Activated CD4-positive, alpha-beta T cell treated with anti-CD3 and anti-CD28 coated beads, Interleukin-2, amount 50 U/mL, for 48 hours (primary cell): Measurements from ENCODE around the gene MARK3.
"Not testable (repeated sequence)": the region's sequence is repeated elsewhere in the genome, so short reads cannot be mapped to it uniquely, and the experiment has no call there.

Experiments
- DNase-seq, 2 experiments: peaks; one replicate each; pipeline ENCODE4 v3.0.0-alpha.2; 2020

The MARK3 gene

DNA sequence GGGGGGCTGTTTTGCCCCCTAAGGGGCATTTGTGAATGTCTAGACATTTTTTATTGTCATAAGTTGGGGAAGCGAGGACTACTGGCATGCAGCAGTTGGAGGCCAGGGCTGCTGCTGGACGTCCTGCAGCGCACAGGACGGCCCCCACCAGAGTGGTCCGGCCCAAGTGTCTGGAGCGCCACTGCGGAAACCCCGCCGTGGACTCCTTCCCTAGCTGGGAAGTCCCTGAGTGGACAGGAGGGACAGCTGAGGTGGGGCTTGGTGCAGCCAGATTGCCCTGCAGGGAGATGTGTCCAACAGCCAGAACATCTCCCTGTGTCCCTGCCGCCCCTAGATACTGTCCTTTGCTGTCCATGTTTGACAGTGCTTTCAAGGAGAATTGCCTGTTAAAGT lies 132.0 kb downstream of the MARK3 start:
- DNase-seq, result no peak

GRCh38 chr14:103517721-103518421 lies 132.7 kb downstream of the MARK3 start:
- DNase-seq, result no peak

DNA sequence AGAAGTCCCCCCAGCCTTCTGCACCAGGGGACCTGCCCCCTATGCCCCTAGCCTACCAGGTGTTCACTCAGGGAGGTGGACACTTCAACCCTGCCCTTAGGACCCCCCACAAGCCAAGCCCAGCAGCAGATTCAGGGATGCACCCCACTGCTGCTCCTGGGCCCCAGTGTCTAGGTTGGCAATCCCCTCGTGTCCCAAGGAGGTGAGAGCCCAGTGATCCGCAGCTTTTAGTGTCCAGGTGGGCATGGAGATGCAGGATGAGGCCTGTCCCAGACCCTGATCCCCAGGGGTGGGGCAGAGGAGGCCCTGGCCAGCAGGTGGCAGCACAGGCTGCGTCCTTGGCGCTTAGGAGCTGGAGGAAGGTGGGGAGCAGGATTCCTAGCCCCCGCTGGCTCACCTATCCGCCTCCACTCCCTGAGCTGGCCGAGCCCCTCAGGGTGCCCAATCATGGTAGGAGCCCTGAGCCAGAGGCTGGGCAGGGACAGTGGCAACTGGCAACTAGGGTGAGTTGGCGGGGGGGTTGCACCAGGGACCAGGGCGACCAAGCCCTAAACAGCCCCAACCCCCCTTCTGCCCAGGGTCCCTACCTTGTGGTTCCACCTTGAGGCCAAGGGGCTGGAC lies 133.3 kb downstream of the MARK3 start:
- DNase-seq, result peak; percentile 71 to 72

GRCh38 chr14:103519043-103519836 lies 134.0 kb downstream of the MARK3 start:
- no peak for DNase-seq

DNA sequence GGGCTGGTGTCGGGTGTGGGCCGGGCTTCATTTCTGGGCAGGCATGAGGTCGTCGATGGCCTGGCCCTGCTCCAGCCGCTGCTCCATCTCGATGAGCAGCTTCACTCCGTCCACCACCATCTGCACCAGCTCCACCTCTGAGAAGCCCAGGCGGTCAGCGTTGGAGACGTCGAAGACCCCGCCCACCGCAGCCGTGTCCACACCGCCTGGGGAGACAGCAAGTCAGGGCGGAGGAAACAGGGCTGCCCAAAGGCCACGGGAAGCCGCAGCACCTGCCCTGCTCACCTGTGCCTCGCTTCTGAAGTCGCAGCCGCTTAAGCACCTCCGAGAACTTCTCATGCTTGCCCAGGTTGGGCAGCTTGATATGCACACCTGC lies 134.6 kb downstream of the MARK3 start:
- DNase-seq, result no peak

- DNase-seq, result no peak
These were observed 135.0 kb downstream of the MARK3 start for GRCh38 chr14:103520269-103520656.

- DNase-seq, result peak; percentile 57 to 62
These were observed 135.6 kb downstream of the MARK3 start for GRCh38 chr14:103520657-103521437.

- DNase-seq, result no peak
These were observed 136.3 kb downstream of the MARK3 start for GRCh38 chr14:103521438-103521950.

DNA sequence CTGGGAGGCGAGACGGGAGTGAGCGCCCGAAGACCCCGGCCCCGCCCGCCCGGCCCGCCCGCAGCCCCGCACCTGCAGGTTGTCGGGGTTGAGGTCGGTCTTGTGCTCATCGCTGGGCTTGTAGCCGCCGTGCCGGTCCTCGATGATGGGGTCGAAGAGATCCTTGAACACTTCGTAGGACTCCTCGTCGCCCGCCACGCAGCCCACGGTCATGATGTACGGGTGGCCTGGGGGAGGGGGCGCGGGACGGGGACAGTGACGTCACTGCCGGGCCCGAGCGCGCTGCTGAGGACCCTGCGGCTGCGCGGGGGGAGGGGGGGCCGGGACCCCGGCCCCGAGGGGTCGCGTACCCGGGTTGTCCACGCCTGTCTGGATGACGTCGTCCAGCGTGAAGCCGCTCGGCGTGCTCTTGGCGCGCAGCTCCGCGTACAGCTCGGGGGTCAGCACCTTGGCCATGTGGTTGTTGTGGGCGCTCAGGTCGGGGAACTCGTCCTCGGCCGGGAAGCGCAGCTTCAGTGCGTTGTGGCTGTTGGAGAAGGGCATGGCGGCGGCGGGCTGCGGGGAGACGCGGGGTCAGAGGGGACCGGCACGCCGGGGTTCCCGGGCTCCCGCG lies 136.8 kb downstream of the MARK3 start:
- no peak for DNase-seq

DNA sequence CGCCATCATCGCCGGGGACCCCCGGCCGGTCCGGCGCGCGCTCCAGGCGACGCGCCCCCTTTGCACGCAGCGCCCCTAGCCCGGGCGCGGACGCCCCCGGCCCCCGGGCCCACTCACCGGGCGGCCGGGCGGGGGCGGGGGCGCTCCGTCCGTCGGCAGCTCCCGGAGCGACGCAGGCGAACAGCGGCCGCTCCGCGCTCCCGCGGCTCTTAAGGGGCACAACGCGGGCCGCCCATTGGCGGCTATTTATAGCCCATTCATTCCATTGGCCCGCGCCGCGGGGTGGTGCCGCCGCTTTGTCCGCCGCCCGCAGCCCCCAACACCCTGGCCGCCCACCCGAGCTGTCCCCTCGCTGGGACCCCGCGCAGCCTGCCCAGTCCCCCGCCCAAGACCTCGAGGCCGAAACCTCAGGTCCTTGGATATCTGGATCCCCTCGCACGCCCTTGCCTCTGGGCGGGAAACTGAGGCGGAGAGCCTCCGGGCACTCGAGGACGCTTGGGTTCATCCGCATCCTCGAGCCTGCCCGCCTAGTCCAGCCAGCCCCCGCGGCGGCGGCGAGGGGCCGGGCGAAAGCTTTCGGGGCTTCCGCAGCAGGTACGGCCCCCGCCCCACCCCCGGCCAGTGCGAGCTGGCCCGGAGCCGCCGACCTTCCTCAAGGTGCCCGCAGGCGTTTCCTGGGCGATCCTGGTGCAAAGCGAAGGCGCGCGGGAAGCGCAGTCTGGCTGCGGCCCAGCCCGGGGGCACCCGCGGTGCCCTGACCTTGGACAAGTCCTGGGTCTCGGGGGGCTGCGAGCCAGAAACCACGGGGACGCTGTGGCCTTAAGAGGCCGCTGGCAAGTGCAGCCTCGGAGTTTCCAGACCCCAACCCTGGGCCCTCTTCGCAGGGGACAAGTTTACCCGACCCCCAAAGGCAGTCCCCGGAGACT lies 137.7 kb downstream of the MARK3 start, which contains the start of gene CKB:
CKB (minus strand) TSS at position 182 of the 926 bp plus-strand sequence. CDS start 337 bp downstream, outside the sequence.
- DNase-seq, result no peak

GRCh38 chr14:103523575-103523954 lies 138.3 kb downstream of the MARK3 start:
- no peak for DNase-seq

DNA sequence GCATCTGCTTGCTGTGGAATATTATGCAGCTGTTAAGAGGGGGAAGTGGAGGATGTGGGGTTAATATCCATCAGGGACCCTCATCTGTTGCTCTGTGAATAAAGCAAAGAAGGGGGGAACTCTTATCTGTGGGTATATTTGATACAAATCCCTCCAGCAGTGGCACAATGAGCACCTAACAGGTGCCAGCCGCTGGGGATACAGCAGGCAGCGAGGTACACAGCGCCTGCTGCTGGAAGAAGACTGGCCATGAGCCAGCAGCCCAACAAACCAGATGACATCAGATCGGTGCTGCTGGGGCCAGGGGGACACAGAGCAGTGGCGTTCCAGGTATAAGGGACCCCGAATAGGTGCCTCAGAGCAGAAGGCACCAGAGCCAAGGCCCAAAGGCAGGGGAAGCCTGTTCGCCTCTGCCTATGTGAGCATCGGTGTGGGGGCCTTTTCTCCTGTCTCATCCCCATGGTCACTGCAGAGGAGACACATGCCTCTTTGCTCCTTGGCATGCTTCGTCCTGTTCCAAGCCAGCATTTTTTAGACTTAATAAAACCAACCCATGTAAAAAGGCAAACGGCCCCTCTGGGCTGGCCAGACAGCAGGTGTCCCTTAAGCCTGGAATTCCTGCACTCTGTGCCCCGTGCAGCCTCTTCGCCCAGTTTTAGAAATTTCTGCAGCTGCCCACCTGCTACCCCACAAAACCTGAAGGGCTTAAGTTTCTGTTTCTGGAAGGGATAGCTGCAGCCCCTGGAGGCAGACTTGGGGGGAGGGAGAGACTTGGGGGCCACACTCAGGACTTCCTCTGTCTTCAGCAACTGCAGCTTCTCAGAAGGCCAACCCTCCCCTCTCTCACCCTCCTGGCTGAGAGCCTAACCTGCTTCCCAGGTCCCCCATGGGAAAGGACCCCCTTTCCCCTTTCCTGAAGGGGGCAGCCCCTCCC lies 139.1 kb downstream of the MARK3 start:
- no peak for DNase-seq

- DNase-seq, result not testable (repeated sequence)
These were observed 140.4 kb downstream of the MARK3 start for GRCh38 chr14:103525430-103526246.

GRCh38 chr14:103526247-103526913 lies 141.2 kb downstream of the MARK3 start:
- DNase-seq, result no peak

GRCh38 chr14:103526914-103527248 lies 141.7 kb downstream of the MARK3 start:
- DNase-seq, result no peak

DNA sequence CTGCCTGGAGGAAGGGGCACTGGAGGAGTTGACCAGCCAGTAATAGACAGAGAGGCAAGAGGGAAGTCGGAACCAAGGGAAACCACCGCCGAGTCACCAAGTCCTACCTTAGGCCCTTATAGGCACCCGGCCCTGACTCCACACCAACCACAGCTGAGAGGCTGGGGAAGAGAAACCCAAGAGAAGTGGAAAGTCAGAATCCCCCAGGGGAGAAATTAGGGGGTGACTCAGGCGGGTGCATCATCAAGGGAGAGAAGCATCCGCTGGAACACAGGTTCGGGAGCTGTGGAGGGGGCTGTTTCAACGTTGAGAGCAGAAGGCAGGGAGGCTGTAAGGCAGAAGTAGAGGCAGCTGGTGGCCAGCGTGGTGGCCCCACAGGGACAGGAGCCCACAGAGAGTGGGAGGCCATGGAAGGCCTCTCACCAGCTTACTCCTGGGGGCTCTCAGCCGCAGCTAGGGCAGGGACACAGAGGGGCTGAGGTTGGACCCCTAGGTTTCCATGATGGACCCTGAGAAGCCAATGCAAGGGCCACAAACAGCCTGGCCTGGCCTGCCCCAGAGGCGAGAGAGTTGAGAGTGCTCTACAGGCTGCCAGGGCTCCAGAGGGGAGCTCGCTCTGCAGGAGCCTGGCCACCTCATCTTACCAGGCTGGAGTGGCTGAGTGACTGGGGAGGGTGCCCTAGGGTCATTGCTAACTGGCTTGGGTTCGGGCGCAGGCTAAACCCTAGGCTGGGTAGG lies 142.4 kb downstream of the MARK3 start:
- DNase-seq, result peak; percentile 41 to 58

DNA sequence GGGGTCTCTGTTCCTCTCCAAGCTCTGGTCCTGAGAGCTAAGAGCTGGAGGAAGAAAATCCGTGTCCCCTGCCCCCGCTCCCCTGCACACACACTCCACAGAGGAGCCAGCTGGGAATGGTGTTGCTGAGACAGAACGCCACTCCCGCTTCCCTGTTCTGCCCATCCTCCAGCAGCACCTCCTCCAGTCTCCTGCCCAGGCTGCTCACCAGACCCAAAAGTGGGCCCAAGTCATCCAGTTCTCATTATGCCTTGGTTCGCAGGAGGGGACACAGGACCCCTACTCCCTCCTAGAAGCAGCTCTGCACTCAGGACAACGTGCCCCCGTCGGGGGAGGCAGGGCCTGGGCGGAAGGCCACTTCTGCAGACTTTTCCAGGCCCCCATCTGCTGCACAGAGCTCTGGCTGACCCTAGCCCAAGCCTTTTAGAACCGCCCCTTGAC lies 143.0 kb downstream of the MARK3 start:
- no peak for DNase-seq
